ENCODE measurements around the gene NOS1AP. TPM values are rescaled to one million over a fixed set of nuclear protein-coding genes. Genes with fewer than 3 reads are reported as not detected.
A peak's percentile ranks its signal among the peaks of the same experiment; 100 is the strongest.

NOS1AP gene
- total RNA-seq, 2 experiments from 2014 or later: 0.18 TPM

- H3K4me1 Mint-ChIP-seq (ENCODE audit: low read depth): no peaks in the 10 kb centered on the region
- no peak overlapping the region for H3K4me3 Mint-ChIP-seq
- ATAC-seq (no peak), DNase-seq (no peak)
- no peaks in the 10 kb centered on the region for H3K9me3 Mint-ChIP-seq
- POLR2A ChIA-PET: no interaction called here
- H3K27me3 Mint-ChIP-seq: peaks cover 16% of the 10 kb centered on the region
- no peaks in the 10 kb centered on the region for H3K36me3 Mint-ChIP-seq (ENCODE audit: low read depth)
- no peak overlapping the region for H3K27ac Mint-ChIP-seq
- no peak for TF ChIP-seq CTCF (IDR thresholded peaks at IDR 0.05)
- intact Hi-C loops (cut with micrococcal nuclease): no loop called here
- CTCF ChIA-PET: no interaction called here
These were observed 78.3 kb downstream of the NOS1AP start for GRCh38 chr1:162147760-162148159.

- Mint-ChIP-seq H3K4me1 (ENCODE audit: low read depth) (no peaks in the 10 kb centered on the region), H3K36me3 (ENCODE audit: low read depth) (no peaks in the 10 kb centered on the region), H3K4me3 (no peak overlapping the region), H3K27me3 (peaks cover 16% of the 10 kb centered on the region), H3K9me3 (no peaks in the 10 kb centered on the region), H3K27ac (no peak overlapping the region)
- intact Hi-C loops (cut with micrococcal nuclease): no loop called here
- ChIA-PET POLR2A (no interaction called here), CTCF (no interaction called here)
- DNase-seq (no peak), ATAC-seq (no peak)
- no peak for TF ChIP-seq CTCF (IDR thresholded peaks at IDR 0.05)
These were observed 80.6 kb downstream of the NOS1AP start for GRCh38 chr1:162150112-162150511.

GRCh38 chr1:162151900-162152829 lies 82.7 kb downstream of the NOS1AP start:
- no peak overlapping the region for H3K27ac Mint-ChIP-seq
- intact Hi-C loops (cut with micrococcal nuclease): no loop called here
- peak; percentile 20 for ATAC-seq
- no peaks in the 10 kb centered on the region for H3K4me1 Mint-ChIP-seq (ENCODE audit: low read depth)
- H3K36me3 Mint-ChIP-seq (ENCODE audit: low read depth): no peaks in the 10 kb centered on the region
- DNase-seq: no peak
- peaks cover 14% of the 10 kb centered on the region for H3K27me3 Mint-ChIP-seq
- no peaks in the 10 kb centered on the region for H3K9me3 Mint-ChIP-seq
- CTCF ChIA-PET: no interaction called here
- no peak overlapping the region for H3K4me3 Mint-ChIP-seq
- TF ChIP-seq CTCF (IDR thresholded peaks at IDR 0.05): no peak
- POLR2A ChIA-PET: no interaction called here

GRCh38 chr1:162153374-162153773 lies 83.9 kb downstream of the NOS1AP start:
- no peak for TF ChIP-seq CTCF (IDR thresholded peaks at IDR 0.05)
- H3K4me1 Mint-ChIP-seq (ENCODE audit: low read depth): no peaks in the 10 kb centered on the region
- peaks cover 14% of the 10 kb centered on the region for H3K27me3 Mint-ChIP-seq
- intact Hi-C loops (cut with micrococcal nuclease): no loop called here
- H3K9me3 Mint-ChIP-seq: no peaks in the 10 kb centered on the region
- ATAC-seq (no peak), DNase-seq (no peak)
- ChIA-PET POLR2A (no interaction called here), CTCF (no interaction called here)
- no peaks in the 10 kb centered on the region for H3K36me3 Mint-ChIP-seq (ENCODE audit: low read depth)
- H3K4me3 Mint-ChIP-seq: no peak overlapping the region
- H3K27ac Mint-ChIP-seq: no peak overlapping the region

GRCh38 chr1:162157469-162157868 lies 88.0 kb downstream of the NOS1AP start:
- ATAC-seq (no peak), DNase-seq (no peak)
- no peaks in the 10 kb centered on the region for H3K36me3 Mint-ChIP-seq (ENCODE audit: low read depth)
- no peak overlapping the region for H3K27ac Mint-ChIP-seq
- no peak overlapping the region for H3K4me3 Mint-ChIP-seq
- CTCF ChIA-PET: no interaction called here
- no peaks in the 10 kb centered on the region for H3K9me3 Mint-ChIP-seq
- intact Hi-C loops (cut with micrococcal nuclease): no loop called here
- no peaks in the 10 kb centered on the region for H3K4me1 Mint-ChIP-seq (ENCODE audit: low read depth)
- POLR2A ChIA-PET: no interaction called here
- peaks cover 8% of the 10 kb centered on the region for H3K27me3 Mint-ChIP-seq
- TF ChIP-seq CTCF (IDR thresholded peaks at IDR 0.05): no peak

Measured in activated CD8-positive, alpha-beta T cell treated with anti-CD3 and anti-CD28 coated beads for 36 hours (primary cell).